AG20443 (cell line): ENCODE data around the gene SIT1.

Experiments used
- DNase-seq: peaks from one replicate; pipeline ENCODE4 v3.0.0; 2012; ENCODE audit warnings: low spot score, mixed read lengths

The SIT1 gene

DNA sequence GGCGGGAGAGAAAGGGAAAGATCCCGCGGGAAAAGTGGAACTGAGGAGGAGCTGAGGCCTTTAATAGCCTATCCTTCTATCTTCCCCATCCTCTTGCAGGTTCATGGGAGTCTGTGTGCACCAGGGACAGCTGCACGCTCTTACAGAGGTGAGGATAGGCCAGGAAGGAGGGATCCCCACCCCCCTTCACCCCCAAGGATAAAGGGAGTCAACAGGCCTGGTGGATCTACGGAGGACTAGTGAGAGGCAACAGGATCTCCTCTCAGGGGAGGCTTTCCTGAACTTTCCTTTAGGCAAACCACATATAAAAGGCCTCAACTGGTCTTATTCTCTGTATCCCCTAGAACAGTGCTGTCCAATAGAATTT lies 44.6 kb downstream of the SIT1 start:
- DNase-seq, result no peak

DNA sequence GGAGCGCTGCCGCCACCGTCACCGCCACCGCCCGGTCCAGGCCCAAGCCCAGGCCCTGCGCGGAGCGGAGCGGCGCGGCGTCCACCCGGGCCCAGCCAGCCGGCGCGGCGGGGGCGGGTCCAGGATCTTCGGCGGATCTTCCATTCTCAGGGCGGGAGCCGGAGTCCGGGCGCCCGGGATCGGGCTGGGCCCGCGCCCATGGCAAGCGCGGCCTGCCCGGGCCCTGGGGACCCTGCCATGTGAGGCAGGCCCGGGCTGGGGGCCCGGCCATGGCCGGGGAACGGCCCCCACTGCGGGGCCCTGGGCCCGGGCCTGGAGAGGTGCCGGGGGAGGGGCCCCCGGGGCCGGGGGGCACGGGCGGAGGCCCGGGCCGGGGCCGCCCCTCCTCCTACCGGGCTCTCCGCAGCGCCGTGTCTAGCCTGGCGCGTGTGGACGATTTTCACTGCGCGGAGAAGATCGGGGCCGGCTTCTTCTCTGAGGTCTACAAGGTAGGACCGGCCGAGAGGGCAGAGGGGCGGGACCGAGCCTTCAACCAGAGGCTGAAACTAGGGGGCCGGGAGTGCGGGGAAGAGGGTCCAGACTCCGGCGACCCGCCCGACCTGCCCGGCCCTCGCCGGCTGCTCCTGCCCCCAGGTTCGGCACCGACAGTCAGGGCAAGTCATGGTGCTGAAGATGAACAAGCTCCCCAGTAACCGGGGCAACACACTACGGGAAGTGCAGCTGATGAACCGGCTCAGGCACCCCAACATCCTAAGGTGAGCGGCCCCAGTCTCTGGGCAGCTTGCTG lies 45.2 kb downstream of the SIT1 start:
- DNase-seq, result peak; percentile 22

DNA sequence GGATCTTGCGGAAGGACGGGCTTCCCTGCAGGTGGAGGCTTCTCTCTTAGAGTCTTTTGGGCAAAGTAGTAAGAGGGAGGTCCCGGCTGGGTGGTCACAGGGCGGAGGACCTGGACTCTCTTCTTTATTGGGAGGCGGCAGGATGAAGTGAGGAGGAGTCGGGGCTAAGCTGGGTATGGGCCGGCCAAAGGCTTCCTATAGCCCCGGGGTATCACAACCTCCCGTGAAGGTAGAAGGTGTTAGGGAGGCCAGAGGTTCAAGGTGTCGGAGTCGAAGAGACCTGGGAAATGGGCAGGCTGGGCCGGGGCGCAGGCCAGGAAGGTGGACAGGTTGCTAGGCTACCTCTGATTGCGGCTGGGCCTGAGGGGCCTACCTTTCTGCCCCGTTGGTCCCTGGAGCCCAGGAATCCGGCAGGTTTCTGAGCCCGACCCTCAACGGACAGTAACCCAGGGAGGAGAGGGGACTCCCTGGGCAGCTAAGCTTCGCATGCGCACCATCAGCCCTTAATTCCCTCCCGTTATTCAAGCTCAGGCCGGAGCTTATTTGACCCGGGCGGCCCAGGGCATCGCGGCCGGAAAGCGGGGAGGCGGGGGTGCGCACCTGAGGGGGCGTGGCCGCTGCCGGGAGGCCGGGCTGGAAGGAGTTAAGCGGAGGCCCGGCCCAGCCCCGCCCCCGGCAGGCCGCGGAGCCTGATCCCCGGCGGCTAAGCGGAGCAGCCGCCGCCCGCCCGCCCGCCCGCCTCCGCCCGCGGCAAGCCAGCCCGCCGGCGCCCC lies 46.0 kb downstream of the SIT1 start, which contains the start of gene TESK1:
Gene TESK1 (plus strand): TSS at position 685 of the 773 bp plus-strand sequence. CDS start 358 bp downstream, outside the sequence.
- DNase-seq, result peak; percentile 90

DNA sequence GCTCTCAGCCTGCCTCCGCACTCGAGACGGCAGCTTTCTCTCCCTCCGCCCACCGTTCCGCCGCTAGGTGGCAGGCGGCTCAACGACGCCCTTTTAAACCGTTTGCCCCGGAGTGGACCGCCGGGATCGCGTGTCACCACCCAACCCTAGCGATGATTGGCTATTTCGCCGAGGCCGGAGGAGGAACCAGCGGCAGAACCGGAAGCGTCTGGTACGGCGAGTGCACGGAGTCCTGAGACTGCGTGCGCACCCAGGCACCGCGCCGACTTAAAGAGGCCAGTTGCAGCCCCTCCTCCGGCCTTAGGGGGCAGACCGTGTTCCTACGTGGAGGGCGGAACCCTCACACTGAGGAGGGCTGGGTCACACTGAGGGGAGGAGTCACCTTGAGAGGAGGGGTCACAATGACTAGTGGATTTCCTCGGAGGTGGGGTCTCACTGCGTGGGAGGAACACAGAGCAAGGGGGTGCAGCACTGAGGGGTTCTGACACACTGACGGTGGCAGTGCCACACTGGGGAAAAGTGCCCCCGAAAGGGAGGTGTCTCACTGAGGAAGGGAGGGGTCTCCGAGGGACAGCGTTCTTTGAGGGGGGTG lies 46.6 kb downstream of the SIT1 start:
- DNase-seq, result peak; percentile 99

DNA sequence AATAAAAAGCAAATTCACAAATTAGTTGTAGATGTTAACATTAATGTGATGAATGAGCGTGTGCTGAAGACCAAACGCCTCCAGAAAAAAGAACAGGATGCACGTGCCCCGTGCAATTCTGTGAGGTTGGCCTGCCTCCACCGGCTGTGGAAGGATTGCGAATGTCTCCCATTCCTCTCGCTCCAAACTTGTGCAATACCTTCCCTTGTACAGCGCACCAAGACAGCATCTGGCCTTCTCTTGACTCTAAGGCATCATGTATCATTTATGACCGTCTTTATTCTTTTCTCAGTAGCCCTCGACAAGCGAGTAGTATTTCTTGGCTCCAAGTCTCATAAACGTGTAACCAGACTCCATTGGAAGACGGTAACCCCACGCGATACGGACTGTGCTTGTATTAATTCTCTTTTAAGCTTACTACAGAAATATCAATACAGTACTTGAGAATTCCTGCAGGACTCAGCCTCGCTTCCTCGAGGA lies 47.2 kb downstream of the SIT1 start:
- DNase-seq, result peak; percentile 83

DNA sequence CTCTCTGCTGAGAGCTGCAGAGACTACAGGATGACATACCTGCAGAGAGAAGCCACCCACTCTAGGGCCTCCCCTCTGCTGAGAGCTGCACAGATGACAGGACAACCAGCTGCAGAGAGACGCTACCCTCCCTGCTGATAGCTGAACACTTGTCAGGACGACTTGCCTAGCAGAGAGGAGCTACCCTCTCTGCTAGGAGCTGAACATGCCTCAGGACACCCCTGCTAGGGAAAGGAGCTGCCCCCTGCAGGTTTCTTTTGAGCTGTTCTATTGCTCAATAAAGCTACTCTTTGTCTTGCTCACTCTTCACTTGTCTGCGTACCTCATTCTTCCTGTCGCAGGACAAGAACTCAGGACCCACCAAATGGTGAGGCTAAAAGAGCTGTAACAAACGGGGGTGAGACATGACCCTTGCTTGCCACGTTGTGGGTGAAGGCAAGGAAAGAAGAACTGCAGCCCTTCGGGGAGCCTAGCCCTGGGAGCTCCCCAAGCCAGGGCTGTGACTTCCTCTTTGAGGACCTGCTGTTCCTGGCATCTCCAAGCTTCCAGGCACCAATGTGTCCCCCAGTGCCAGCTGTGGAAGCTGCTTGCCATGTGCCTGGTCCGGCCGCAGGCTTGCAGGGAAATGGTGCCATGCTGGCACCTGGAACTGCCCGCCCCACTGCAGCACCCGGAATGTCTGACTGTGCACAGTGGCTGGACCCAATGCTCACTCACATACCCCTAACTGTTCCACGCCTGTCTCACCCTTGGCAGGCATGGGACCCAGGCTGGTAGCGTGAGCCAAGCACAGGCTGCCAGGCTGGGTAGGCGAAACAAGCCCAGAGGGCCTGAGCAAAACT lies 50.7 kb downstream of the SIT1 start:
- no peak for DNase-seq
